PFSK-1 (cell line): Measurements from ENCODE around the gene CNNM4.

Experiments used
- FOXP2 ChIP-seq: optimal IDR thresholded peaks from 2 replicates; pipeline ENCODE3; 2011; ENCODE audit warnings: borderline replicate concordance, control low read depth, inconsistent platforms; ENCODE audit not compliant: insufficient read depth; ENCODE audit errors: extremely low read length, extremely low read depth
- POLR2AphosphoS5 ChIP-seq: IDR thresholded peaks from 2 replicates; pipeline ENCODE4 v1.6.1; 2012; ENCODE audit warnings: low read depth, mild to moderate bottlenecking, control low read depth, low read length, moderate library complexity
- SIN3A ChIP-seq: IDR thresholded peaks from 2 replicates; pipeline ENCODE4 v1.6.1; 2012; ENCODE audit warnings: mild to moderate bottlenecking, low read length, moderate library complexity, borderline replicate concordance; ENCODE audit not compliant: insufficient read depth
- TAF1 ChIP-seq: IDR thresholded peaks from 2 replicates; pipeline ENCODE4 v1.6.1; 2012; ENCODE audit warnings: low read length, control low read depth, borderline replicate concordance; ENCODE audit not compliant: insufficient read depth
- TF ChIP-seq, protein P1 (sequence below), 2 experiments: IDR thresholded peaks; 2 replicates each; pipeline versions ENCODE4 v1.6.1 to v1.8.0; 2011 to 2012; ENCODE audit warnings: low read depth in 2 of 2, low read length in 2 of 2, control low read depth in 1 of 2, inconsistent platforms in 1 of 2, mild to moderate bottlenecking in 1 of 2, moderate library complexity in 1 of 2; ENCODE audit not compliant: insufficient read depth in 1 of 2

The CNNM4 gene

DNA sequence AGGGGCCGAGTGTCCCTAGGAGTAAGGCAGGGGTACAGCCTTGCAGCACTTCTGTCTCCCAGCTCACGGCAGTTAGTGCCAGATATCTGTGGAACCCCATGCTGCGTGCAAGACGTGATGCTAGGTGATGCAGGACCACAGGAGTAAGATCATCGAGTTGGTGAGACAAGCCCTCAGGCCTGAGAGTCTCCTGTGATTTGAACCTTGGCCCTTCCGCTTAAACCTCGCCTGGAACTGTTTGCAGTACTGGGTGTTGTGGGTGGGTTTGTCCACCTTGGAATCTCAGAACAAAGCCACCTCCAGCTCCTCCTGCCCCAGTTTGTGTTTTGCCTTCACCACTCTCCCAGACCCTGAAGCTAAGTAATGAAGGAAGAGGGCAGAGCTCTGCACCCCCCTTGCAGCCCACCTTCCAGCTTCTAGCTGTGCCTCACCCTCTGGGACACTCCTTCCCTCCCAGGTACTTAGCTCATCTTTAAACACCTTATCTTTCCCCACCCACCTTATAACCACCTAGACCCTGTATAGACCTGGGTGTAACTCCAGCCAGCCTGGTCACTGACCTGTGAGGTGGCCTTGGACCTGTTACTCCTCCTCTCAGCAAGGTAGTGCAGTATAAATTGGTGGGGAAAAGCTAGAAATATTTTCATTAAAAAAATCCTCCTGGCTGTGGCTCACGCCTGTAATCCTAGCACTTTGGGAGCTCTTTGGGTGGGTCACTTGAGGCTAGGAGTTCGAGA lies 6.6 kb downstream of the CNNM4 start:
- TF ChIP-seq POLR2AphosphoS5, result no peak
- TF ChIP-seq, protein P1, sequence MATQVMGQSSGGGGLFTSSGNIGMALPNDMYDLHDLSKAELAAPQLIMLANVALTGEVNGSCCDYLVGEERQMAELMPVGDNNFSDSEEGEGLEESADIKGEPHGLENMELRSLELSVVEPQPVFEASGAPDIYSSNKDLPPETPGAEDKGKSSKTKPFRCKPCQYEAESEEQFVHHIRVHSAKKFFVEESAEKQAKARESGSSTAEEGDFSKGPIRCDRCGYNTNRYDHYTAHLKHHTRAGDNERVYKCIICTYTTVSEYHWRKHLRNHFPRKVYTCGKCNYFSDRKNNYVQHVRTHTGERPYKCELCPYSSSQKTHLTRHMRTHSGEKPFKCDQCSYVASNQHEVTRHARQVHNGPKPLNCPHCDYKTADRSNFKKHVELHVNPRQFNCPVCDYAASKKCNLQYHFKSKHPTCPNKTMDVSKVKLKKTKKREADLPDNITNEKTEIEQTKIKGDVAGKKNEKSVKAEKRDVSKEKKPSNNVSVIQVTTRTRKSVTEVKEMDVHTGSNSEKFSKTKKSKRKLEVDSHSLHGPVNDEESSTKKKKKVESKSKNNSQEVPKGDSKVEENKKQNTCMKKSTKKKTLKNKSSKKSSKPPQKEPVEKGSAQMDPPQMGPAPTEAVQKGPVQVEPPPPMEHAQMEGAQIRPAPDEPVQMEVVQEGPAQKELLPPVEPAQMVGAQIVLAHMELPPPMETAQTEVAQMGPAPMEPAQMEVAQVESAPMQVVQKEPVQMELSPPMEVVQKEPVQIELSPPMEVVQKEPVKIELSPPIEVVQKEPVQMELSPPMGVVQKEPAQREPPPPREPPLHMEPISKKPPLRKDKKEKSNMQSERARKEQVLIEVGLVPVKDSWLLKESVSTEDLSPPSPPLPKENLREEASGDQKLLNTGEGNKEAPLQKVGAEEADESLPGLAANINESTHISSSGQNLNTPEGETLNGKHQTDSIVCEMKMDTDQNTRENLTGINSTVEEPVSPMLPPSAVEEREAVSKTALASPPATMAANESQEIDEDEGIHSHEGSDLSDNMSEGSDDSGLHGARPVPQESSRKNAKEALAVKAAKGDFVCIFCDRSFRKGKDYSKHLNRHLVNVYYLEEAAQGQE (IDR thresholded peaks at IDR 0.05; ENCODE audit: insufficient read depth in 1 of 2, low read depth in 2 of 2, low read length in 2 of 2), result no peak
- no peak for TF ChIP-seq SIN3A
- no peak for TF ChIP-seq TAF1
- TF ChIP-seq FOXP2, result no peak

DNA sequence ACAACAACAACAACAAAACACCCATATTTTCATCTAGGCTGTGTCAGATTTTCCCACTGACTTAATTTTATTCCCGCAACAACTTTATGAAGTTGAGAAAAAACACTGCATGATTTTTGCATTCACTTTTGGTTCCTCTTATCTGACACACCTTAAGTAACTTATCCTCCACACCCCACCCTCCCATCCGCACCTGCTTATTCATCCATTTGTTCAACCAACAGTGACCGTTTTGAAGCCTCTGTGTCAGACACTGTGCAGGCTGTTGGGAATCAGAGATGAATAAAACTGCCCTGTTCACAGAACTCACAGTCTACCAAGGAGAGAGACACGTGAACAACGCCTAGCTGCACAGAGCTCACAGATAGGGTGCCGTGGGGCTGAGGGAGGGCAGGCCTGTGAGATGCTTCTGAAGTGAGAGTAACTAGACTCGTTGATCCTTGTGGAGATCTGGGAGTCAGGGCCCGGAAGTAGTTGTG lies 7.4 kb downstream of the CNNM4 start:
- TF ChIP-seq TAF1 (no peak), POLR2AphosphoS5 (no peak)
- TF ChIP-seq, protein P1 (IDR thresholded peaks at IDR 0.05; ENCODE audit: insufficient read depth in 1 of 2, low read depth in 2 of 2, low read length in 2 of 2), result no peak

DNA sequence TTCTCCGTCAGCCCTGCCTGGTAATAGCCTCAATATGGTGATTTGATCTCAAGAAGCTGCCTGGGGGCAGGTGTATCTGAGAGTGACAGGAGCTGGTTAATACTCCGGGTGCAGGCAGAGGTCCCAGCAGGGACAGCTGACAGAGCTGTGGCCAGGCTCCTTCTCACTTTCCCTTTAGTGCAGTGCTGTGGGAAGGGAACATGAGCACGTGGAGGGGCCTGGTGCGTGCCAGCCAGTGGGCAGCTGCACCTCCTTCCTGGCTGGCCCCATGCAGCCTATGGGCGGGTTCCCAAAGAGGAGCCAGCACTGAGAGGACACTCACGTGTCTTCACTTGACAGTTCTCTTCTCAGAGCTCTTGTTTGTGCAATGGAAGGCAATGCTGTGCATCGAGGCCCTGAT lies 9.1 kb downstream of the CNNM4 start:
- no peak for TF ChIP-seq POLR2AphosphoS5
- no peak for TF ChIP-seq FOXP2
- no peak for TF ChIP-seq SIN3A
- TF ChIP-seq, protein P1 (IDR thresholded peaks at IDR 0.05; ENCODE audit: insufficient read depth in 1 of 2, low read depth in 2 of 2, low read length in 2 of 2), result no peak
- TF ChIP-seq TAF1, result no peak

DNA sequence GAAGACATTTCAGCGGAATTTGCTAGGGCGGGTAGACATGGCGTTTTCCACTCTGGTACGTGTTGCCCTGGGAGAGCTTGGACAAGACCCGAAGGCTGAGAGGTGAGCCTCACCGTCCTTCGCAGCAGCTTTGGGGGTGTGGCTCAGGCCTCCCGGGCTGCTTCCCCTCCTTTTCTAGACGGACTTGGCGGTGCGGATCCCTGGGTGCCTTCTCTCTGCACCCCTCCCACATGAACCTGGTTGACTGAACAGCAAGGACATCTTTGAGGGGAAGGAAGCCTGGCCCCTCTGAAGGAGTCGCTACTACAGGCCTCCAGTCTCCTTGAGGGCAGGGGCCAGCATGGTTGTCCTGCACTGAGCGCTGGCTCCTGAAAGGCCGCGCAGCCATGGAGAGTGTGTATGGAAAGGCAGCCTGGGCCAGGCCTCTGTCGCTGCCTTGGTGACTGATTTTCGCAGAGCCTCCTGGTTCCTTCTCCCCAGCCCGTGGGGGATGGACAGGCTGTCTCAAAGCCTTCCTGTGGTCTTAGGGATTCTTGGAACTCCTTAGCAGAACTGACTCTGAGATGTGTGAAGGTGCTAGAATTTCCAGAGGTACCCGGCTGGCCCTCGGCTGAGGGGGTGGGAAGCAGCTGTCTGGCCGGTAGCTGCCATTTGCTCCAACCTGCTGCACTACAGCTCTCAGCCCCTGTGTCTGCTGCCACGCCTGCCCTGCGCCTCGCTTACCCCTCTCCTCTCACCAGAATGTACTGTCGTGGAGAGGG lies 9.9 kb downstream of the CNNM4 start:
- TF ChIP-seq FOXP2, result no peak
- no peak for TF ChIP-seq TAF1
- TF ChIP-seq, protein P1 (IDR thresholded peaks at IDR 0.05; ENCODE audit: insufficient read depth in 1 of 2, low read depth in 2 of 2, low read length in 2 of 2), result no peak
- no peak for TF ChIP-seq SIN3A
- no peak for TF ChIP-seq POLR2AphosphoS5
